Stimulated activated naive B cell treated with anti-CD40 and anti-IgM and Interleukin-4, amounts not matched to agents 10 μg/mL and 1 μg/mL and 100 μg/mL, for 72 hours (primary cell): ENCODE data around the gene ATP6V0B.
A peak's percentile ranks its signal among the peaks of the same experiment; 100 is the strongest.

Source experiments
- ATAC-seq, 2 donors: fragments of 150-1000 bp; cut with Tn5 transposase; replicated peaks; 2 replicates each; pipeline ENCODE4 v1.10.0; 2021; ENCODE audit warnings: moderate library complexity in 1 of 2
- DNase-seq: peaks from one replicate; pipeline ENCODE4 v3.0.0; 2021
- H3K27ac Mint-ChIP-seq: one replicate; pipeline ENCODE4 v1.8.0; 2022; ENCODE audit warnings: mild to moderate bottlenecking, mixed read lengths
- H3K27me3 Mint-ChIP-seq, 2 donors: one replicate each; pipeline ENCODE4 v1.8.0; 2022; ENCODE audit warnings: mixed read lengths in 2 of 2
- H3K36me3 Mint-ChIP-seq, 2 donors: one replicate each; pipeline ENCODE4 v1.8.0; 2022; ENCODE audit warnings: mixed read lengths in 2 of 2, mild to moderate bottlenecking in 1 of 2
- H3K4me1 Mint-ChIP-seq, 2 donors: one replicate each; pipeline ENCODE4 v1.8.0; 2022; ENCODE audit warnings: mixed read lengths in 2 of 2, mild to moderate bottlenecking in 1 of 2
- H3K4me3 Mint-ChIP-seq, 2 donors: one replicate each; pipeline ENCODE4 v1.8.0; 2022; ENCODE audit warnings: mild to moderate bottlenecking in 2 of 2, mixed read lengths in 2 of 2, moderate library complexity in 1 of 2
- H3K9me3 Mint-ChIP-seq, 2 donors: one replicate each; pipeline ENCODE4 v1.8.0; 2022; ENCODE audit warnings: mixed read lengths in 2 of 2, mild to moderate bottlenecking in 1 of 2

ATP6V0B gene

DNA sequence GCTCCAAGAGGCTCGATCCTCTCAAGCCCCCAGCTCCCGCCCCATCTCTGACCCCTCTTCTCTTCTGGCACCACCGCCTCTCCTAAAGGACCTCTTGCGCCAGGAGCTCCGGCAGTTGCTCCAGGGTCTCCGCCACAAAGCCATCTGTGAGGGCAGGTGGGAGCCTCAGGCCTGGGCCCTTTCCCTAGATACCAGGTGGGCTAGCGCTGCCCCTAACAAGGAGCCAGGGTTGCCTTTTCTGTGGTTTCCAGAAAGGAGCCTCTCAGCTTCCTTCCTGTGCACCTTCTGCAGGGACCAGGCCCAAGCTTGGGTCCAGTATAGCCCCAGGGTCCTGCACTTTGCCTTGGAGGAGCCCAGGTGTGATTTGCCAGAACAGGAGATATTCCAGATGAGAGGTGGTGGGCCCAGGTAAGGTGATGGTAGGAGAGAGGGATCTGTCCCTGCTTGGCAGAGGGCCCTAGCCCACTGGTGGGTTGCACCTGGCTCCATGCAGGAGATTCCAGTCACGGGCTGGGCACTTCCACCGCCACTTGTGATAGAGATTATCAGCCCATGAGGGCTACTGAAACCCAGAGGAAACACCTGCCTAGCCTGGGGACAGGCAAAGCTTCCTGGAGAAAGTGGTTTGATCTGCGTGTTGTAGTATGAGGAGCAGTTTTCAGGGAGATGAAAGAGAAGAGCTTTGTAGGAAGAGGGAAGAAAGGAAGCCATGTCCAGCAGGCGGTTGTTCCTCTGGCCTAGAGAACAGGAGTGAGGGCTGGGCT, 17.7 kb downstream of the ATP6V0B start:
- H3K4me3 Mint-ChIP-seq, result peak overlapping the region; percentile 96 to 97
- no peaks in the 10 kb centered on the region for H3K27me3 Mint-ChIP-seq
- H3K9me3 Mint-ChIP-seq, result no peaks in the 10 kb centered on the region
- H3K27ac Mint-ChIP-seq, result peak overlapping the region; percentile 93
- ATAC-seq (no peak), DNase-seq (no peak)
- peaks cover 21 to 34% of the 10 kb centered on the region in 2 donors for H3K4me1 Mint-ChIP-seq
- H3K36me3 Mint-ChIP-seq, result no peaks in the 10 kb centered on the region

DNA sequence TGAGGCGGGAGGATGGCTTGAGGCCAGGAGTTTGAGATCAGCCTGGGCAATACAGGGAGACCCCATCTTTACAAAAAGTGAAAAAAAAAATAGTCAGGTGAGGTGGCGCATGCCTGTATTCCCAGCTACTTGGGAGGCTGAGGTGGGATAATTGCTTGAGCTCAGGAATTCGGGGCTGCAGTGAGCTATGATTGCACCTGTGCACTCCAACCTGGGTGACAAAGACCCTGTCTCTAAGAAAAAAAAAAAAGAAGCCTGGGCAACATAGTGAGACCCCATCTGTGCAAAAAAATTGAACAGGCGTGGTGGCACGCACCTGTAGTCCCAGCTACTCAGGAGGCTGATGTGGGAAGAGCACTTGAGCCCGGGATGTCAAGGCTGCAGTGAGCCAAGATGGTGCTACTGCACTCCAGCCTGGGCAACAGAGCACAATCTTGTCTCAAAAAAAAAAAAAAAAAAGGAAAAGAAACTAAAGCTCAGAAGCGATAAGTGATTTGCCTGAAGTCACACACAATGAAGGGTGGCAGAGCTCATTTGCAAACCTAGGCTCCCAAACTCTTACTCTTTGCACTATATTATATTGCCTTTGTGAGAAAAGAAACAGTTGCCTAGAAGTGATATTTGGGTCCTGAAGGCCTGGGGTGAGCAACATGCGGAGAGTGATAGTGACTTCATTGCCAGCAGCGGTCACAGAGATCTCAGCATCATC, 18.6 kb downstream of the ATP6V0B start:
- H3K4me1 Mint-ChIP-seq, result peaks cover 21 to 34% of the 10 kb centered on the region in 2 donors
- H3K9me3 Mint-ChIP-seq, result no peaks in the 10 kb centered on the region
- H3K4me3 Mint-ChIP-seq, result no peak overlapping the region
- no peak for ATAC-seq
- H3K27ac Mint-ChIP-seq, result peak overlapping the region; percentile 7
- no peak for DNase-seq
- H3K27me3 Mint-ChIP-seq, result no peaks in the 10 kb centered on the region
- no peaks in the 10 kb centered on the region for H3K36me3 Mint-ChIP-seq

DNA sequence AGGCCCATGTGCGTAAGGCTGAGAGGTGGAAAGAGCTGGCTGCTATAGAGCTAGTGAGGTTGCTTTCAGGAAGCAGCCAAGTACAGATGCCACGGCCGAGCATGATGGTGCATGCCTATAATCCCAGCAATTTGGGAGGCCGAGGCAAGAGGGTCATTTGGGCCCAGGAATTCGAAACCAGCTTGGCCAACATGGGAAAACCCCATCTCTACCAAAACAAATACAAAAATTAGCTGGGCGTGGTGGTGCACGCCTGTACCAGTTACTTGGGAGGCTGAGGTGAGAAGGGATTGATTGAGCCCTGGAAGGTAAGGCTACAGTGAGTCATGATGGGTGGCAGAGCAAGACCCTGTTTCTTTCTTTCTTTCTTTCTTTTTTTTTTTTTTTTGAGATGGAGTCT, 19.3 kb downstream of the ATP6V0B start:
- peaks cover 21 to 34% of the 10 kb centered on the region in 2 donors for H3K4me1 Mint-ChIP-seq
- no peak overlapping the region for H3K27ac Mint-ChIP-seq
- ATAC-seq (no peak), DNase-seq (no peak)
- no peaks in the 10 kb centered on the region for H3K27me3 Mint-ChIP-seq
- no peak overlapping the region for H3K4me3 Mint-ChIP-seq
- no peaks in the 10 kb centered on the region for H3K9me3 Mint-ChIP-seq
- H3K36me3 Mint-ChIP-seq, result no peaks in the 10 kb centered on the region

DNA sequence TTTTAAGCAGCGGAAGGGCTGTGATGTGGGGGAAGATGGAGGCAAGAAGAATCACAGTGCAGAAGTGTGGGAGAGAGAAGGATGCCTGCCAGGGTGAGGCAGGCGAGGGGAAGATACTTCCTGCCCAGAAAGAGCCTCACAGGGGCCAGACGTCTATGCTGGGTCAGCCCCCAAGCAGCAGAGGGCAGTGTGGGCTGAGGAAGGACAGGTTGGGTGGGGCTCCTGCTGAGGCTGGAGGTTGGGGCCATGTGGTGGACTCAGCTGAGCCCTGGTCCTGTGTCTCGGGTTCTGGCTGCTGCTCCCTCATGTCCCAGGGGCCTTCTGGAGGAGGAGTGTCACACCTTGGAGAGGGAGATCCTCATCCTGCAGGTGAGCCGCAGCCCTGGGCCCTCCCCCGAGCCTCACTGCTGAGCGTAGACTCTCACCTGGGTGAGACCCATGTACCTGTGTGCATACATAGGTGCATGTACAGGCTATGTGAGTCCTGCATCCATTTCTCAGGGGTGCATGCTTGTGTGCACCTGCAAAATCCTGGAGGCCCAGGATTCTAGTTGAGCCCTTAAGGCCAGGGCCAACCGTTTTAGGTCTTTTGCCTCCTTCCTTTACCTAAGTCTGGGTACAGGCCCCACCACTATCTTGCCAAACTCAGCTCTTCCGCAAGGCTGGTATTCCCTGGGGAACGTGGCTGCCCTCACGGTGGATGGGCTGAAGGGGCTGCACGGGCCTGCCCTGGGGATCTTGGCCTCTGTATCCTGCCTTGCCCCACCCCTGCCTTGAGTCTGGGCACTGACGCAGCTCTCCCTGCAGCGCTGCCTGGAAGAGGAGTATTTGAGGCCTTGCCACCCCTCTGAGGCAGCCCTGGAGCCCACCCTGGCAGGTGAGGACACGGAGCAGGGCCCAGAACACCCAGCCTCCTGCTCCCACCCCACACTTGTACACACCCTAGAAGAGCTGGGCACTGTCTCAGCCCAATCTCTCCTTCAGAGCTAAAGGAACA, 20.3 kb downstream of the ATP6V0B start:
- no peak overlapping the region for H3K4me3 Mint-ChIP-seq
- H3K36me3 Mint-ChIP-seq, result no peaks in the 10 kb centered on the region
- no peaks in the 10 kb centered on the region for H3K27me3 Mint-ChIP-seq
- no peak for ATAC-seq
- peaks cover 21 to 34% of the 10 kb centered on the region in 2 donors for H3K4me1 Mint-ChIP-seq
- no peak for DNase-seq
- no peaks in the 10 kb centered on the region for H3K9me3 Mint-ChIP-seq
- no peak overlapping the region for H3K27ac Mint-ChIP-seq

DNA sequence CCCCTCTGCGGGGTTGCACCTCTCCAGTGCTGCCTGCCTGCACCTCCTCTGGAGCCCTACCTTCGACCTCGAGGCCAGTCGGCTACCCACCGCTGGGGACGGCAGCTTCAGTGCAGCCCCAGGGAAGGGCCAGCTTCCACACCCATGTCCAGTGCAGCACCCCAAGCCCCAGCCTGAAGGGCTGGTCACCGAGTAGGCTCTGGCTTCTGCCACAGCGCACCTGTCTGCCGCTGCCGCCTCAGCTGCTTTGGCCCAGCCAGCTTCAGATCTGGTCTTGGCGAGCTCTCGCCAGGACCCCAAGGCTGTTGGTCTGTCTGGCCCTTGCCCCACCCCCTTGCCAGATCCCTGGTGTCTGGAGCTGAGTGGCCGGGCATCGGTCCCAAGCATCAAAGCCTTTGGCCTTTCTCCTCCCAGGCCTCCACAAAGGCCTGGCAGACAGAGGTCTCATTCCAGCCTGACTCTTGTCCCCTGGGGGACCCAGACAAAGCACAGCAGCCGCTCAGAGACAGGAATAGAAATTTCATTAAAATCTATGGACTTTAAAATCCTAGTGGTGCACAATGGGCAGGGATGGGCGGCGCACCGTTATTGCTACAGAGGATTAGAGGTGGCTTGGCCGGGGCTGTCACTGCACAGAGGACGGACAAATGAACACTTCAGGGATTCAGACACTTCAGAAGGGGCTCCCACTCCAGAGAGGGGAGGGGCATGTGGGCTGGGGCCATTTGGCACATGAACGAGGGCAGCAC, 21.4 kb downstream of the ATP6V0B start:
- Mint-ChIP-seq H3K4me3 (no peak overlapping the region), H3K9me3 (no peaks in the 10 kb centered on the region), H3K27ac (no peak overlapping the region), H3K36me3 (no peaks in the 10 kb centered on the region), H3K4me1 (peaks cover 21 to 29% of the 10 kb centered on the region in 2 donors), H3K27me3 (no peaks in the 10 kb centered on the region)
- DNase-seq (no peak), ATAC-seq (no peak)

DNA sequence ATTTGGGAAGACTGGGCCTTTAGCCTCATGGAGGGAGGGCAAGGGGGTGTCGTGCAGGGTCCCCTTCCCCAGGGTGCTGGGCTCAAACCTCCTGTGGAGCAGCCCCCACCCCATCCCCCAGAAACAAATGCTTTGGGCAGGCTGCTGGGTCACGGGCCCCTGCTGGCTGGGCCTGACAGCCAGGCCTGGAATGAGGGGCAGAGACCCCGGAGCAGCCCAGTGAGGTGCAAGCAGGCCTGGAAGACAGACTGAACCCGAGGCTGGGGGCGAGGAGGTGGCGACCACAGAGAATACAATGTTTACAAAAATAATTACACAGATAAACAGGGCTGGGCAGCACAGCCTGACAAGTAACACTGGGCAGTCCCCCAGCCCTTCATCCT, 22.0 kb downstream of the ATP6V0B start:
- no peak overlapping the region for H3K4me3 Mint-ChIP-seq
- H3K4me1 Mint-ChIP-seq, result peaks cover 19 to 24% of the 10 kb centered on the region in 2 donors
- DNase-seq (no peak), ATAC-seq (no peak)
- H3K9me3 Mint-ChIP-seq, result no peaks in the 10 kb centered on the region
- H3K36me3 Mint-ChIP-seq, result no peaks in the 10 kb centered on the region
- no peak overlapping the region for H3K27ac Mint-ChIP-seq
- H3K27me3 Mint-ChIP-seq, result no peaks in the 10 kb centered on the region

DNA sequence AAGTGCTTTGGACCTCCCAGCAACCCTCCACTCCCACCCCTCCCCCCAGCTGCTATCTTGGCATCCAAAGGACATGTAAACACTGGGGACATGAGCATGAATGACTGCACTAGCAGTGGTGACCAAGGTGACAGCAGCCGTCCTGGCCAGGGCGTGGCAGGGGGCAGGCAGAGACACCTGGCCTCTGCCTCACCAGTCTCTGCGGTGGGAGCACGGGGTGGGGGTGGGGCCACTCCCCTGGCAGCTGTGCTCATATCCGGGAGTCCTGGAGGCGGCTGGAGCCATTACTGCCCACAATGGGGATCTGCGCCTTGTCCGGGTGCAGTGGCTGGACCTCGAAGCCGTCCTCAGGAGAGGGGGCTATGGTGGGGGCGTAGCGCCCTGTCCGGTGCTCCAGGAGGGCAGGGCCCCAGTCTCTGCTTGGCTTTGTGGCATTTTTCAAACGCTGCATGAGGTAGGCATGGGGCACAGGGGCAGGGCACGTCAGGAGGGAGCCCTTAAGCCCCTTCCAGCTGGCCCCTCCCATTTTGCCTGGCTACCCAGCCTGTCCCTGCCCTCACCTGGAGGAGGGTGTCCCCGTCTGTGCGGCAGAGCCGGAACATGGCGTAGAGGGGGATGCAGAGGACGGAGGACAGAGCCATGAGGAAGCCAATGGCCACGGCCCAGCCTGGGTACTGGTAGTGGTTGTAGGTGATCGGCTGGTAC, 22.7 kb downstream of the ATP6V0B start:
- no peaks in the 10 kb centered on the region for H3K9me3 Mint-ChIP-seq
- H3K27ac Mint-ChIP-seq, result peak overlapping the region; percentile 37
- peaks cover 14 to 16% of the 10 kb centered on the region in 2 donors for H3K4me1 Mint-ChIP-seq
- no peak overlapping the region for H3K4me3 Mint-ChIP-seq
- ATAC-seq (no peak), DNase-seq (no peak)
- no peaks in the 10 kb centered on the region for H3K27me3 Mint-ChIP-seq
- no peaks in the 10 kb centered on the region for H3K36me3 Mint-ChIP-seq

DNA sequence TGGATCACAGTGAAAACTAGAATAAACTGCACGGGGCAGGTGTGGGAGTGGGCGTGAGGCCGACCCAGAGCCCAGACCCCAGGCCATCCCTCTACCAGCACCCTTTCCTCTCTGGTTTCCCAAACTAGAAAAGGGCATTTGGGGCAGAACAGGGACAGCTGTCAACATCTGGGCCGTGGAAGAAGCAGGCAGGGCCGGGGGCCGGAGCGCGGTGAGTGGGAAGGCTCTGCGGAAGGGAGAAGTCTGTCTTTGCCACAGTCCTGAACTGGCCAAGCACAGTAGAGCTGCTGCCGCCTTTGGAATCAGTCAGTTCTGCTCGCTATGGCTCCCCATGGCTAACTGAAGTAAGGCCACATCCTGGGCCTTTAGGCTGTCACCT, 23.2 kb downstream of the ATP6V0B start:
- DNase-seq (no peak), ATAC-seq (no peak)
- Mint-ChIP-seq H3K4me3 (no peak overlapping the region), H3K4me1 (peaks cover 10 to 11% of the 10 kb centered on the region in 2 donors), H3K36me3 (no peaks in the 10 kb centered on the region), H3K27ac (no peak overlapping the region), H3K9me3 (no peaks in the 10 kb centered on the region), H3K27me3 (no peaks in the 10 kb centered on the region)

DNA sequence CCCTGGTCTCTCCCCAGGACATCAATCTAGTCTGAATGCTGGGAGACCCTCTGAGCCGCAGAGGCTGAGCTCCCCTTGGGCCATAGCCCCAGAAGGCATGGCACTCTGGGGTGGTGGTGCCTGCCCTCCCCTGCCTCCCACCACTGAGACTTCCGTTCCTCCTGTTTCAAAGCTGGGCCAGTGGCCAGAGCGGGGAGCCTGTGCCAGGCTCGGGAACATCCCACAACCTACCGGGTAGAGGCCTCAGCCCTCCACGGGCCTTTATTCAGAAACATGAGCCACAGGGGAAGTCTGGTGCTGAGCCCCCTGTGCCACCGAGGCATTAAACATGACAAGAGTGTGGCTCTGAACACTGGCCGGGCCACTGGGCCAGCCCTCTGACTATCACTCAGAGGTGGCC, 24.7 kb downstream of the ATP6V0B start:
- DNase-seq (no peak), ATAC-seq (no peak)
- H3K4me1 Mint-ChIP-seq, result peaks cover 0 to 4% of the 10 kb centered on the region in 2 donors
- no peaks in the 10 kb centered on the region for H3K9me3 Mint-ChIP-seq
- no peaks in the 10 kb centered on the region for H3K36me3 Mint-ChIP-seq
- no peaks in the 10 kb centered on the region for H3K27me3 Mint-ChIP-seq
- H3K4me3 Mint-ChIP-seq, result no peak overlapping the region
- no peak overlapping the region for H3K27ac Mint-ChIP-seq

DNA sequence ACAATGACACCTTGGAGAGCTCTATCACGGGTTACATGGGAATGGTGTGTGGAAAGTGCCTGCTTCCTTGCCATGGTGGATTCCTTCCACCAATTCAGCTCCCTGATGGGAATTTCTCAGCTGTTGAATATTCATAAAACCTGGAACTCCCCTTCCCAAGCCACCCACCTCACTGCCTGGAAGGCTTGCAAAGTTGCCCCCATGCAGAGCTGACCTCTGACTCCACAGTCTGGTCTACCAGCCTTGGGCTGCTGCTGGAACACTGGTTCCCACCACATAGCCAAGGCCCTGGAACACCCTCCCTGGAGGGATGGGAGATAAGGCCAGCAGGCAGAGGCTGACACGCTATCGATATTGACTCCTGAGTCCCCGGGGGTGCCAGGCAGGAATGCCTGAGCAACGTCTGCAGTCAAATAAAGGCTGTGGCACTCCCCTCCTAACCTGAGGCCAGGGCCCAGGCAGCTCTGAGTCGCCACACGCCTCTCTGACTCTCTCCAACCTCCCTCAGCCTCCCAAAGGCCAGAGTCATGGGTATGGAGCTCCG, 25.4 kb downstream of the ATP6V0B start:
- DNase-seq (no peak), ATAC-seq (no peak)
- Mint-ChIP-seq H3K27ac (no peak overlapping the region), H3K9me3 (no peaks in the 10 kb centered on the region), H3K36me3 (no peaks in the 10 kb centered on the region), H3K4me1 (no peaks in the 10 kb centered on the region), H3K27me3 (no peaks in the 10 kb centered on the region), H3K4me3 (no peak overlapping the region)

DNA sequence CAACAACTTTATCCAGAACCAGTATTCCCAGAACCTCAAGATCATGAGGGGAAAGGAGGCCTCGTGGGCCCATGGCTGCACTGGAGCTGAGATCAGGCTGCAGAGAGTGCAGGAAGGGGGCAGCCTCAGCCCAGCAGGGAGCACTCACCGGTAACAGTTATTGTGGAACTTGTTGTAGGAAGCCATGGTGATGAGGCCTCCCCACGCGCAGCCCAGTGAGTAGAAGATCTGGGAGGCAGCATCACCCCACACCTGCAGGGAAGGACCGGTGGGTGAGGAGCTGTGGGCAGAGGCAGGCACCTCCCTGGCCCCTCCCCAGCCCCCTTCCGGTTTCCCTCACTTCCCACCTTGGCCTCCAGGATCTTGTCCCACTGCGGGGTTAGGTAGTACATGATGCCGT, 27.4 kb downstream of the ATP6V0B start:
- ATAC-seq (no peak), DNase-seq (no peak)
- H3K36me3 Mint-ChIP-seq, result no peaks in the 10 kb centered on the region
- H3K4me1 Mint-ChIP-seq, result peaks cover 0 to 2% of the 10 kb centered on the region in 2 donors
- no peaks in the 10 kb centered on the region for H3K9me3 Mint-ChIP-seq
- H3K27me3 Mint-ChIP-seq, result no peaks in the 10 kb centered on the region
- no peak overlapping the region for H3K27ac Mint-ChIP-seq
- no peak overlapping the region for H3K4me3 Mint-ChIP-seq

DNA sequence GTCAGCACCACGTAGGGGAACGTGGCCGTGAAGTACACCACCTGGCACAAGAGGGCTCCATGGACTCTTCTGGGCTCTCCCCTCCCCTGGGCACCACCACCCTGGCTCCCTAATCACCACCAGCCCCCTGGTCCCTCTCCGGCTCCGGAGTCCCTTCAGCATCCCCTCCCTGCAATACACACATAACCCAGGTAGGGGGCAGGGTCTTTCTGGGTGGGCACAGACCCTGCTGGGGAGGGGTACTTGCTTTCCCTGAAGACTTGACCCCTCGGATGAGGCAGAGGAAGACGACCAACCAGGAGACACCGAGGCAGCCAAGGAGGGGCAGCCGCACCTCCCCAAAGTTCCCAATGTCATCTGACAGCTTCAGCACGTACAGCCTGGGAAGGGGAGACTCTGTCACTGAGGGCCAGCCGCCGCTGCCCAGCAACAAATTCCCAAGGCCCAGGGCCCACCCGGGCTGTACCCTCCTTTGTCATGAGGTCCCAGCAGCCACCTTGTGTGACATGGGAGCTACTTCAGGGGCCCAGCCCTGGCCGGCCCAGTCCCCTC, 27.9 kb downstream of the ATP6V0B start:
- Mint-ChIP-seq H3K36me3 (no peaks in the 10 kb centered on the region), H3K27me3 (no peaks in the 10 kb centered on the region), H3K27ac (no peak overlapping the region), H3K9me3 (no peaks in the 10 kb centered on the region), H3K4me3 (no peak overlapping the region), H3K4me1 (peaks cover 0 to 4% of the 10 kb centered on the region in 2 donors)
- ATAC-seq, result no peak
- DNase-seq, result no peak

DNA sequence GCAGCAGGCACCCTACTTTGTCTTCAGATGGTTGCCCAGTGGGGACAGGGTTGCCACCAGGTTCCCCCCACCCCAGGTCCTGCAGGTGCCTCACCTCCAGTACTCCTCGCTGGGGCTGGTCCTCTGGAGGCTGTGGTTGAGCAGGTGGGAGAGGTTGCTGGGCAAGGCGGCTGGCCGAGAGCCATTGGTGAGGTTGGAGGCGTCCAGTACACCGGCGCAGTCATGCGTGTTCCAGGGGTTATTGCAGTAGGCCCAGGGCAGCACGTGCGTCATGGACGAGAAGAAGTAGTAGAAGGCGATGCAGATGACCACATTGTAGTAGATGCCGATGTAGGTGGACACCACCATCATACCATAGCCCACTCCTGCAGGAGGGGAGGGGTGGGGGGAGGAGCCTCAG, 33.5 kb downstream of the ATP6V0B start:
- DNase-seq, result no peak
- H3K4me1 Mint-ChIP-seq, result peaks cover 0 to 5% of the 10 kb centered on the region in 2 donors
- H3K27ac Mint-ChIP-seq, result no peak overlapping the region
- no peaks in the 10 kb centered on the region for H3K27me3 Mint-ChIP-seq
- H3K4me3 Mint-ChIP-seq, result no peak overlapping the region
- no peaks in the 10 kb centered on the region for H3K9me3 Mint-ChIP-seq
- H3K36me3 Mint-ChIP-seq, result no peaks in the 10 kb centered on the region
- no peak for ATAC-seq
